ENCODE results near the gene INSR.

DNA sequence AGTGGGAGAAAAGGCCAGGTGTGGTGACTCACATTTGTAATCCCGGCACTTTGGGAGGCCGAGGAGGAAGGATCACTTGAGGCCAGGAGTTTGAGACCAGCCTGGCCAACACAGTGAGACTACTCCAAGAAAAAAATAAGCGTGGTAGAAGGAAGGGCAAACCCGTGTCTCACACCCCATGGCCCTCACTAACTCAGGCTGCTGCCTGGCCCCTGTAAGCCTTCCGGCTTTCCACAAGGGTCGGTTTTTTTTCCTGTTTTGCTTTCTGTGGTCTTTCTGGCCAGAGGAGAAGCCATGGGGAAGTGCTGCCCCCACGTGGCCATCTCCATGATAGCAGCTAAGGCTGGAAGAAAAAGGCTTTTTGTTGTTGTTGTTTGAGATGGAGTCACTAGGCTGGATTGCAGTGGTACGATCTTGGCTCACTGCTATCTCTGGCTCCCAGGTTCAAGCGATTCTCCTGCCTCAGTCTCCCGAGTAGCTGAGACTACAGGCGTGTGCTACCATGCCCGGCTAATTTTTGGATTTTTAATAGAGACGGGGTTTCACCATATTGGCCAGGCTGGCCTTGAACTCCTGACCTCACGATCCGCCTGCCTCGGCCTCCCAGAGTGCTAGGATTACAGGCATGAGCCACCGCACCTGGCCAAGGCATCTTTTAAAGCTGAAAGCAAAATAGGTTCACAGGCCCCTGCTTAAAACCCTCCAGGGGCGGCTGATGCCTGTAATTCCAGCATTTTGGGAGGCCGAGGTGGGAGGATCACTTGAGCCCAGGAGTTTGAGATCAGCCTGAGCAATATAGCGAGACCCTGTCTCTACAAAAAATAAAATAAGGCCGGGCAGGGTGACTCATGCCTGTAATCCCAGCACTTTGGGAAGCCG, 47.0 kb upstream of the INSR start:
- TF ChIP-seq CTCF (IDR thresholded peaks at IDR 0.05; ENCODE audit: insufficient read depth, low read length) (peak; percentile 86), REST (IDR thresholded peaks at IDR 0.05; ENCODE audit: insufficient replicate concordance, low read depth) (no peak), POLR2AphosphoS5 (IDR thresholded peaks at IDR 0.05; ENCODE audit: low read depth) (no peak), GABPA (IDR thresholded peaks at IDR 0.05; ENCODE audit: low read depth) (no peak)
